HEK293 (cell line): ENCODE results near the gene LRRC7.

Experiments
- CTCF ChIP-seq: fragments of 450-650 bp; formaldehyde crosslinking; IDR thresholded peaks from 2 replicates; pipeline ENCODE4 v1.5.1; 2016; ENCODE audit warnings: missing biosample characterization, missing genetic modification characterization
- TF ChIP-seq, protein P1 (sequence below): fragments of 450-650 bp; formaldehyde crosslinking; IDR thresholded peaks from 2 replicates; pipeline ENCODE4 v1.5.1; 2016; ENCODE audit warnings: missing biosample characterization, missing genetic modification characterization

- no peak for TF ChIP-seq CTCF
- TF ChIP-seq, protein P1, sequence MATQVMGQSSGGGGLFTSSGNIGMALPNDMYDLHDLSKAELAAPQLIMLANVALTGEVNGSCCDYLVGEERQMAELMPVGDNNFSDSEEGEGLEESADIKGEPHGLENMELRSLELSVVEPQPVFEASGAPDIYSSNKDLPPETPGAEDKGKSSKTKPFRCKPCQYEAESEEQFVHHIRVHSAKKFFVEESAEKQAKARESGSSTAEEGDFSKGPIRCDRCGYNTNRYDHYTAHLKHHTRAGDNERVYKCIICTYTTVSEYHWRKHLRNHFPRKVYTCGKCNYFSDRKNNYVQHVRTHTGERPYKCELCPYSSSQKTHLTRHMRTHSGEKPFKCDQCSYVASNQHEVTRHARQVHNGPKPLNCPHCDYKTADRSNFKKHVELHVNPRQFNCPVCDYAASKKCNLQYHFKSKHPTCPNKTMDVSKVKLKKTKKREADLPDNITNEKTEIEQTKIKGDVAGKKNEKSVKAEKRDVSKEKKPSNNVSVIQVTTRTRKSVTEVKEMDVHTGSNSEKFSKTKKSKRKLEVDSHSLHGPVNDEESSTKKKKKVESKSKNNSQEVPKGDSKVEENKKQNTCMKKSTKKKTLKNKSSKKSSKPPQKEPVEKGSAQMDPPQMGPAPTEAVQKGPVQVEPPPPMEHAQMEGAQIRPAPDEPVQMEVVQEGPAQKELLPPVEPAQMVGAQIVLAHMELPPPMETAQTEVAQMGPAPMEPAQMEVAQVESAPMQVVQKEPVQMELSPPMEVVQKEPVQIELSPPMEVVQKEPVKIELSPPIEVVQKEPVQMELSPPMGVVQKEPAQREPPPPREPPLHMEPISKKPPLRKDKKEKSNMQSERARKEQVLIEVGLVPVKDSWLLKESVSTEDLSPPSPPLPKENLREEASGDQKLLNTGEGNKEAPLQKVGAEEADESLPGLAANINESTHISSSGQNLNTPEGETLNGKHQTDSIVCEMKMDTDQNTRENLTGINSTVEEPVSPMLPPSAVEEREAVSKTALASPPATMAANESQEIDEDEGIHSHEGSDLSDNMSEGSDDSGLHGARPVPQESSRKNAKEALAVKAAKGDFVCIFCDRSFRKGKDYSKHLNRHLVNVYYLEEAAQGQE (tag by site-specific recombination): no peak
Measured at GRCh38 chr1:70090141-70090540, 522.4 kb downstream of the LRRC7 start.
